GM18505 (cell line): ENCODE measurements around the gene DOK4.
A peak's percentile ranks its signal among the peaks of the same experiment; 100 is the strongest.

Experiments
- ATAC-seq: cut with Tn5 transposase; IDR thresholded peaks from one replicate; pipeline ENCODE4 v1.9.1; 2021; ENCODE audit not compliant: unreplicated experiment
- POLR2A ChIP-seq: IDR thresholded peaks from 4 replicates; pipeline ENCODE4 v1.6.1; 2011; ENCODE audit warnings: borderline replicate concordance; ENCODE audit not compliant: insufficient read depth, insufficient read length; ENCODE audit errors: extremely low read depth

DOK4 gene

DNA sequence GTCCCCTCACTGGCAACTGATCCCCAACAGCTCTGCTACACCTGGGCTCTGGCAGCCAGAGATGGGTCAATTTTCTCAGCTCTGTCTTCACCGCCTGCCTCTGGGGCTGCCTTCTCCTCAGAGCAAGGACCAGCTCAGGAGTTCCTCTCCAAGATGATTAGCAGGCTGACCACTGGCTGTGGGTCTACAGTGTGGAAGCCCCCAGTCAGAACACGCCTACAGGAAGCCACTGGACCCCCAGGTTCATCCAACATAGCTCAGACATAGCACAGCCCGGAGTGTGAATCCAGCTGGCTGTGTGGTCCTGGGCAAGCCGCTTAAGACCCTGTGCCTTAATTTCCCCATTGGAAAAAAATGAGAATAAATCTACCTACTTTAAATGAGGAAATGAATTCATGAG is 4.9 kb downstream of the DOK4 start:
- TF ChIP-seq POLR2A: no peak
- no peak for ATAC-seq

DNA sequence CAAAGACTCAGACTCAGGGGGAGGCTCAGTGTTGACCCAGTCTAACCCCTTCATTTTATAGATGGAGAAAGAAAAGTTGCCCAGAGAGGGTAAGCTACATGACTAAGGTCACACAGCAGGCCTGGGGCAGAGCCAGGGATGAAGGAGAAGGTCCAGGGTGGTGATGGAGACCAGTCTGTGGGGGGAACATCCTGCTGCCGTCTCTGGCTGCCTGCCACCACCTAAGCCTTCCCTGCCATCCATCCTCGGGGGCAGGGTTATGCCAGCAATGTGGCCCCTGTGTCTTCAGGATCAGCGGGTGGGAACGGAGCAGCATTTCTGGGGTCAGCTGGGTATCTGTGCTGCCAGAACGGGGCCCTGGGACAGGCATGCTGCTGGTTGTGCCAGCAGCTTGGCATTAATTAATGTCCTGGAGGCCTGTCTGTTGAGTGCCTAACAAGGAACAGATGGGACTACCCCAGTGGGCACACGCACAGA is 5.5 kb downstream of the DOK4 start:
- ATAC-seq: no peak
- TF ChIP-seq POLR2A: no peak

DNA sequence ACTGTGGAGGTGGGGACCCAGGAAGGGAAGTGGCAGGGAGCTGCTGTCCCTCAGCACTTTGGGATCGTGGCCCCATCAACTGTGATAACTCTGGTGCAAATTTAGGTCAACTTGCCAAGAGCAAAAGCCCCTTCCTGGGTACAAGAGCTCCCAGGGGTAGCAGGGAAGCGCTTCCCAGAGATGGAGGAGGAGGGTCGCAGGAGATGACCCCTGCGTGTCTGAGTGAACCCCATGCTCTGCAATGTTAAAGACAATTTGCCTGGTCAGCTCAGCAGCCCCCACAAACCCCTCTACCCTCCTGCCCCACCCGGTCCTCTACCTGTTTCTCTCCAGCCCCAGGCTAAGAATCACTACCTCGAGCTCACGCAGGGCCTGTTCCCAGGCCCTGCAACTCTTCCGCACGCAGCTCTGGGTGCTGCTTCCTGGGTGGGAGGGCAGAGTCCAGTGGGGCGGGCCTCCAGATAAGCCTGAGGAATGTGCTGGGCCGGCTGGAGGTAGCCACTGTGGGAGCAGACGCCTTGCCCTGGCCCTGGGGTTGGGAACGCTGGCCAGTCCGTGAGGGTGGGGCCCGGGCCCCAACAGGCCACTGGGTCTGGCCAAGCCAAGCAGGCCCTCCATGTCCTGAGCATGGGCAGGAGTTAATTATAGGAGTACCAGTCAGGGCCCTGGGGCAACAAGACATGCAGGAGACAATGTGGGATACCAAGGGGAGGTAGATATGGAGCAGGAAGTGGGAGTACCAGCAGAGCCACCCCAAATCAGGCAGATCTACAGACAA is 6.1 kb downstream of the DOK4 start:
- no peak for ATAC-seq
- TF ChIP-seq POLR2A: no peak

GRCh38 chr16:57479205-57479975 is 6.9 kb downstream of the DOK4 start:
- no peak for TF ChIP-seq POLR2A
- no peak for ATAC-seq

GRCh38 chr16:57478396-57479204 is 7.7 kb downstream of the DOK4 start:
- TF ChIP-seq POLR2A: no peak
- no peak for ATAC-seq

- no peak for TF ChIP-seq POLR2A
- ATAC-seq: no peak
Measured at GRCh38 chr16:57477531-57478202, 8.6 kb downstream of the DOK4 start.

DNA sequence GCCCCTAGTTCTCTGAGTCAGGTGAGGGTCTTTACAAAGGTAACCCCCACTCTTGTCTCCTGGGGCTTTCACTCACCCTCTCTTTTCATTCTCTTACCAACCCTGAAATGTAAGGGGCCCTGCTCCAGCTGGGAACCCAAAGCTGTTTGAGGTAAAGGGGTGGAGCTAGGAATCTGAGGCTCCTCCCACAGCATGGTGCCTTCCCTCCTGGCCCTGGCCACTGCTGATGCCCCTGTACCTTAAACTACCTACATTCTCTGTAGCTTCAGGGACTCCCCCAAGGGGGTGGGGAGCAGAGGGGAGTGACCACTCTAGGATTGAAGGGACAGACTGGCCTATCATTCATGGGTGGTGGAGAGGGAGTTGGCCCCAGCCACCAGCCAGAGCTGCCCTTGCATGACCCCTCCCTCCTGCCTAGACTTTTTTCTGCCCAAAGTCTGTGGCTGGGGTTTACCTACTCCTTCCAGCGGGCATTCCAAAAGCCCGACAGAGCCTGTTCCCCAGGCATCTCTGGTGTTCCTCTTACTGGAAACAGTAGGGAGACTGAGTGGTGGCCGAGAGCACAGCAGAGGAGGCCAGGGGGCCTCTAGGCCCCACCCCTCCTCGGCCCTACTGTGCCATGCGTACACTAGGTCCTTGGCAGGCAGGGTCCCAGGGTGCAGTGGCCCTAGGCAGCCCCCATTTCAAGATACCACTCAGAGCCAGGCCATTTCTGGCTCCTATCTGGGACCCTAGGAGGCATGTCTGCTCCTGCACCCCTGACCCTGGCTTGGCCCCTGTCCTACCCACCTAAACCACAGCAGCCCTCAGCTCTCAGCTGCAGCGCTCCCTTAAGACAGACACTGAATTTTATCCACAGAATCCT is 9.5 kb downstream of the DOK4 start:
- ATAC-seq: no peak
- no peak for TF ChIP-seq POLR2A

DNA sequence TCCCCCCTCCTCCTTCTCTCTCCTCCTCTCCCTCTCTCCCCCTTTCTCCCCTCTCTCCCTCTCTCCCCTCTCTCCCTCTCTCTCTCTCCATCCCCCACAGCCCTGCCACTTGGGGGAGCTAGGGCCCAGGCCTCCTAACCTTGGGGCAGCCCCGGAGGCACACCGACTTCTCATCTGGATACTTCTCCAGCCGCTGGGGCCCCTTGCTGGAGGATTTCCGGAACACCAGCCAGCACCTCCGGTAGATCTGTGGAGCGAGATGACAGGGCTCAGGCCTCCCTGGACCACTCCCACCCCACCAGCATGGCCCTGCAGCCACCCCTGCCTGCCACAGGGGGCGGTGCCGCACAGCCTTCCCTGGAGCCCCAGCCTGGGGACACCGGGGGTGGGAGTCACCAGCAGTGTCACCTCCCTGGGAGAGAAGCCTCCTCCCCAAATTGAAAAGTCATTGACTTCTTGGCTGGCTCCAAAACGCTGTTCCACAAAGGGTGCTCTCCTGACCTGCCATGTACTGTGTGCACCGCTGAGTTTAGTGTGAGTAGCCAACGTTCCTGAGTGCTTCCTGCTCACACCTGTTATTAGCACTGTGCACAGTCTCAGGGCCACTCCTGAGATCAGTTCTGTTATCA is 10.5 kb downstream of the DOK4 start:
- ATAC-seq: peak; percentile 87
- TF ChIP-seq POLR2A: no peak

- no peak for TF ChIP-seq POLR2A
- no peak for ATAC-seq
Measured at GRCh38 chr16:57474671-57475661, 11.3 kb downstream of the DOK4 start.

- no peak for TF ChIP-seq POLR2A
- ATAC-seq: no peak
Measured at GRCh38 chr16:57473906-57474305, 12.4 kb downstream of the DOK4 start.

DNA sequence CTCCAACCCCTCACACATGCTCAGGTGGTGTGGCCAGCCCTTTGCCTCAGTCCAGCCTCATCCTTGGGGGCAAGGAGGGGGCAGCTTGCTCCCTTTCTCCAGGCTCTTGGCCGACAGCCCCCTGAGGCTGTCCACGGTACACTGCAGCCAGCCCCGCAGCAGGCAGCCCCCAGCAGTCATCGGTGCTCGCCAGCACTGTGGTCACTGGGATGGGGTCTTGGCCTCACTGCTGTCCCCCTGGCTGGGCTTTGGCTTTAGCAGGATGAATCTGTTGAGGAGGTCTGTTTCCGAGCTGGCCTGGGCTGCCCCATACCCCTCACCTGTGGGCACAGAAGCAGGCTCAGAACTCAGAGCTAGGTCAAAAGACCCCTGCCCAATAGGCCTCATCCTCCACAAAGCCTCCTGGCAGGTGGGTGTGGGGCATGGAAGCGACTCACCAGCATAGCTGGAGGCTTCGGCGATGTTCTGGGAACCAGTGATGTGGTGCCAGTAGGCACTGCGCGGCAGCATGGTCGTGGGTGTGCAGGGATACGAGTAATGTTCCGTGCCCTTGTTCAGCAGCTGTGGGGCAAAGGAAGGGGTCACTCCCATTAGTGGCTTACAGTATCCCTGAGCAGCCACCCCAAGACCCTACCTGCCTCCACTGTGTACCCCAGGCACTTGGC is 13.0 kb downstream of the DOK4 start:
- ATAC-seq: no peak
- TF ChIP-seq POLR2A: no peak

DNA sequence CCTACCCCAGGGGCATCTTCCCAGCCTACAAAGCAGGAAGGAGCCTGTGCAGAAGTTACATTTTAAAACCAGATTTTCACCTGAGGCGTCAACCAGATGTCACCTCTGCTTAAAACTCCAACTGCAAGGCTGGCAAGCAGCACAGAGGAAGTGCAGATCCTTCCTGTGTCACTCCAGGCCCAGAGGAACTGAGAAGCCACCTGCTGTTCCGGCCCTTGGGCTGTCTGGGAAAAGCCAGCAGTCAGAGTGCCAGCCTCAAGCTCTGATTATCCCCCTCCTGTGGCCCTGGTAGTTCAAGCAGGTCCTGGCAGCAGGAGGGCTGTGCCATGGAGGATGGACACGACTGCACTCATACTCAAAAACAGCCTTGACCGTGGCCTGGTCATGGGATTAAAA is 13.6 kb downstream of the DOK4 start:
- no peak for ATAC-seq
- TF ChIP-seq POLR2A: no peak
